ENCODE measurements around the gene NDUFS2. TPM values are rescaled to one million over a fixed set of nuclear protein-coding genes. Genes with fewer than 3 reads are reported as not detected.

Gene NDUFS2
- total RNA-seq, 1 donor from 2014 or later, result 124 TPM

GRCh38 chr1:161159913-161160243 is 42.3 kb upstream of the NDUFS2 start:
- TF ChIP-seq, protein P1, sequence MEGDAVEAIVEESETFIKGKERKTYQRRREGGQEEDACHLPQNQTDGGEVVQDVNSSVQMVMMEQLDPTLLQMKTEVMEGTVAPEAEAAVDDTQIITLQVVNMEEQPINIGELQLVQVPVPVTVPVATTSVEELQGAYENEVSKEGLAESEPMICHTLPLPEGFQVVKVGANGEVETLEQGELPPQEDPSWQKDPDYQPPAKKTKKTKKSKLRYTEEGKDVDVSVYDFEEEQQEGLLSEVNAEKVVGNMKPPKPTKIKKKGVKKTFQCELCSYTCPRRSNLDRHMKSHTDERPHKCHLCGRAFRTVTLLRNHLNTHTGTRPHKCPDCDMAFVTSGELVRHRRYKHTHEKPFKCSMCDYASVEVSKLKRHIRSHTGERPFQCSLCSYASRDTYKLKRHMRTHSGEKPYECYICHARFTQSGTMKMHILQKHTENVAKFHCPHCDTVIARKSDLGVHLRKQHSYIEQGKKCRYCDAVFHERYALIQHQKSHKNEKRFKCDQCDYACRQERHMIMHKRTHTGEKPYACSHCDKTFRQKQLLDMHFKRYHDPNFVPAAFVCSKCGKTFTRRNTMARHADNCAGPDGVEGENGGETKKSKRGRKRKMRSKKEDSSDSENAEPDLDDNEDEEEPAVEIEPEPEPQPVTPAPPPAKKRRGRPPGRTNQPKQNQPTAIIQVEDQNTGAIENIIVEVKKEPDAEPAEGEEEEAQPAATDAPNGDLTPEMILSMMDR (conservative IDR thresholded peaks at IDR 0.05; ENCODE audit: low read depth, low read length), result no peak
- H3K4me3 ChIP-seq (ENCODE audit: low read depth, low read length), result peak overlapping the region; percentile 75
- no peak for DNase-seq (ENCODE audit: low read depth)

GRCh38 chr1:161160671-161161145 is 41.5 kb upstream of the NDUFS2 start:
- no peak overlapping the region for H3K4me3 ChIP-seq (ENCODE audit: low read depth, low read length)
- DNase-seq (ENCODE audit: low read depth), result no peak
- TF ChIP-seq, protein P1 (conservative IDR thresholded peaks at IDR 0.05; ENCODE audit: low read depth, low read length), result no peak

GRCh38 chr1:161161652-161162051 is 40.5 kb upstream of the NDUFS2 start:
- DNase-seq (ENCODE audit: low read depth), result no peak
- H3K4me3 ChIP-seq (ENCODE audit: low read depth, low read length), result no peak overlapping the region
- TF ChIP-seq, protein P1 (conservative IDR thresholded peaks at IDR 0.05; ENCODE audit: low read depth, low read length), result no peak

DNA sequence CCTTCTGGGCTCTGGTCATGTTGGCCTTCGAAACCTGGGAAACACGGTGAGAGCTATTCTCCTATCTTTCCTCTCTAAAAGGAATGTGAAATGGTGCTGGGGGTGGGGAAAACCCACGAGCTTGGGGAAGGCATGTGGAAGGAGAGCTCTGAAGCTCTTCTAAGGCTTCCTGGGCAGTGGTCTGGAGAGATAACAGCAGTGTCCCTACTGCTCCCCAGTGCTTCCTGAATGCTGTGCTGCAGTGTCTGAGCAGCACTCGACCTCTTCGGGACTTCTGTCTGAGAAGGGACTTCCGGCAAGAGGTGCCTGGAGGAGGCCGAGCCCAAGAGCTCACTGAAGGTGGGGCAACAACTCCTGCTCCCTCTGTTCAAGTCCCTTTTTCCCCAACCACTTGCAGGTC is 40.1 kb upstream of the NDUFS2 start:
- no peak for DNase-seq (ENCODE audit: low read depth)
- H3K4me3 ChIP-seq (ENCODE audit: low read depth, low read length), result no peak overlapping the region
- TF ChIP-seq, protein P1 (conservative IDR thresholded peaks at IDR 0.05; ENCODE audit: low read depth, low read length), result no peak

DNA sequence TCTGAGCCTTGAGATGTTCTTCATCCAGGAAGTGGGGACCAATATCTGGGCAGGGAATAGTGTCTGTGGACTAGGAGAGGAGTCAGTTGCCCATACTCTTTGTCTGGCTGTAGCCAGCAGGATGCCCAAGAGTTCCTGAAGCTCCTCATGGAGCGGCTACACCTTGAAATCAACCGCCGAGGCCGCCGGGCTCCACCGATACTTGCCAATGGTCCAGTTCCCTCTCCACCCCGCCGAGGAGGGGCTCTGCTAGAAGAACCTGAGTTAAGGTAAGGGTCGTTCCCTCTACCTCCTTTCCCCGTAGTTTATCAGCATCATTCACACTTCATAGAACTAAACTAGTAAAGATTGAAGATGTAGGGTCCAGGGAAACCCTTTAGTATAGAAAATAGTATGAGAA is 39.4 kb upstream of the NDUFS2 start:
- TF ChIP-seq, protein P1 (conservative IDR thresholded peaks at IDR 0.05; ENCODE audit: low read depth, low read length), result no peak
- no peak overlapping the region for H3K4me3 ChIP-seq (ENCODE audit: low read depth, low read length)
- DNase-seq (ENCODE audit: low read depth), result no peak

DNA sequence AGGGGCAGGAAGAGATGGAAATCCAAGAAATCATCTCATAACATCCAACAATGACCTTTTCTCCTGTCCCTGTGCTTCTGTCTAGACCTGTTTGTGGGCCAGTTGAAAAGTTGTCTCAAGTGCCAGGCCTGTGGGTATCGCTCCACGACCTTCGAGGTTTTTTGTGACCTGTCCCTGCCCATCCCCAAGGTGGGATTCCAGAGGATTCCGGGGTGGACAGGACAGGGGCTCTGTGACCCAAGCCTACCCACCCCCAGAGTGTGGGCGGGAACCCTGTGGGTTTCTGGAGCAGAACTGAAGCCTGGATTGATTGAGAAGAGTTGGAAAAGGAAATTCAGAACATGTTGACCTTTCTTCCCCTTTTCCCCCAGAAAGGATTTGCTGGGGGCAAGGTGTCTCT is 38.4 kb upstream of the NDUFS2 start:
- TF ChIP-seq, protein P1 (conservative IDR thresholded peaks at IDR 0.05; ENCODE audit: low read depth, low read length), result no peak
- no peak overlapping the region for H3K4me3 ChIP-seq (ENCODE audit: low read depth, low read length)
- no peak for DNase-seq (ENCODE audit: low read depth)

DNA sequence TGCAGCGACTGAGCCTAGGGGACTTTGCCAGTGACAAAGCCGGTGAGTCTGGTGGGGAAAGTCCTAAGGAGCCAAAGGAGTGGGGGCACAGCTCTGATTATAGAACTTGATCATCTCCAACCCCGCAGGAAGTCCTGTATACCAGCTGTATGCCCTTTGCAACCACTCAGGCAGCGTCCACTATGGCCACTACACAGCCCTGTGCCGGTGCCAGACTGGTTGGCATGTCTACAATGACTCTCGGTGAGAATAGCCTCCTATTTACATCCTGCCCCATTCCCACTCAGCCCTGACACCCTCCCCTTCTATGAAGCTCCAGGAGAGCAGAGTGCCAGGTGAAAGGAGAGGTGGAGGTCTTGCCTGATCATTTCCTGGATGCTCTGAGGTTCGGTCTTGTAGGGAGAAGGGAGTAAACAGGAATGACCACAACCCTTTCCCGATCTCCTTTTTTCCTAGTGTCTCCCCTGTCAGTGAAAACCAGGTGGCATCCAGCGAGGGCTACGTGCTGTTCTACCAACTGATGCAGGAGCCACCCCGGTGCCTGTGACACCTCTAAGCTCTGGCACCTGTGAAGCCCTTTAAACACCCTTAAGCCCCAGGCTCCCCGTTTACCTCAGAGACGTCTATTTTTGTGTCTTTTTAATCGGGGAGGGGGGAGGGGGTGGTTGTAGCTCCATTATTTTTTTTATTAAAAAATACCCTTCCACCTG is 37.1 kb upstream of the NDUFS2 start:
- TF ChIP-seq, protein P1 (conservative IDR thresholded peaks at IDR 0.05; ENCODE audit: low read depth, low read length), result no peak
- H3K4me3 ChIP-seq (ENCODE audit: low read depth, low read length), result peak overlapping the region; percentile 74
- DNase-seq (ENCODE audit: low read depth), result no peak

Data from epithelial cell of proximal tubule (primary cell).